ENCODE measurements around the gene ATG13. TPM values are rescaled to one million over a fixed set of nuclear protein-coding genes. Genes with fewer than 3 reads are reported as not detected.
A peak's percentile ranks its signal among the peaks of the same experiment; 100 is the strongest.
"Not testable (repeated sequence)": the region's sequence is repeated elsewhere in the genome, so short reads cannot be mapped to it uniquely, and the experiment has no call there.

The ATG13 gene
- total RNA-seq (10 to 100 TPM; 40.7 to 68.9 TPM), polyA plus RNA-seq (ENCODE audit: insufficient read length in 2 of 2) (10 to 100 TPM; 70.7 to 74.0 TPM)
- long read RNA-seq, donor 1, full-length matches to known transcripts = 3 of 3 reads
- long read RNA-seq, donor 1, partial matches to known transcripts = 0 of 3 reads
- long read RNA-seq, donor 1, other reads (novel, unspliced or antisense) = 0 of 3 reads
- long read RNA-seq, donor 2 = 0 reads
- long read RNA-seq, donor 3, full-length matches to known transcripts = 1 of 13 reads
- long read RNA-seq, donor 3, partial matches to known transcripts = 12 of 13 reads
- long read RNA-seq, donor 3, other reads (novel, unspliced or antisense) = 0 of 13 reads
- long read RNA-seq, donor 4, full-length matches to known transcripts = 1 of 31 reads
- long read RNA-seq, donor 4, partial matches to known transcripts = 0 of 31 reads
- long read RNA-seq, donor 4, other reads (novel, unspliced or antisense) = 30 of 31 reads

- Histone ChIP-seq H3K27ac (ENCODE audit: low read depth, low read length) (peak within 1 kb of the TSS; percentile 96), H3K9me3 (ENCODE audit: control insufficient read depth, insufficient read depth, low read length) (no peaks in the 10 kb centered on the region), H3K36me3 (ENCODE audit: control insufficient read depth, insufficient read depth, low read length) (peaks cover 11% of the 10 kb centered on the region), H3K4me1 (ENCODE audit: control insufficient read depth, insufficient read depth, low read length) (peaks cover 5% of the 10 kb centered on the region), H3K27me3 (ENCODE audit: control insufficient read depth, insufficient read depth, low read length) (no peaks in the 10 kb centered on the region), H3K4me3 (ENCODE audit: low read depth, low read length) (peak within 1 kb of the TSS; percentile 100)
- peak; percentile 76 to 97 (median 90) for DNase-seq (ENCODE audit: low read depth in 4 of 6, low spot score in 6 of 6)
- WGBS (ENCODE audit: insufficient coverage) = under 1% methylated on average over 56 of the region's 72 CpGs
Observed at GRCh38 chr11:46617134-46617971, at the start of gene ATG13, which contains the start of gene HARBI1. ATG13 (plus strand) TSS chr11:46617553; CDS start chr11:46644292, 26,739 bp downstream. HARBI1 (minus strand) TSS chr11:46617227; CDS start chr11:46616237, 990 bp downstream.

GRCh38 chr11:46570790-46571398 lies 46.5 kb upstream of the ATG13 start:
- Histone ChIP-seq H3K4me3 (ENCODE audit: low read depth, low read length) (no peak overlapping the region), H3K36me3 (ENCODE audit: control insufficient read depth, insufficient read depth, low read length) (no peaks in the 10 kb centered on the region), H3K27me3 (ENCODE audit: control insufficient read depth, insufficient read depth, low read length) (no peaks in the 10 kb centered on the region), H3K4me1 (ENCODE audit: control insufficient read depth, insufficient read depth, low read length) (no peaks in the 10 kb centered on the region), H3K9me3 (ENCODE audit: control insufficient read depth, insufficient read depth, low read length) (no peaks in the 10 kb centered on the region), H3K27ac (ENCODE audit: low read depth, low read length) (no peak overlapping the region)
- DNase-seq (ENCODE audit: low read depth in 4 of 6, low spot score in 6 of 6) = no peak
- no CpG with 5 or more reads among the region's 2 CpGs for WGBS (ENCODE audit: insufficient coverage)

GRCh38 chr11:46574656-46575055 lies 42.7 kb upstream of the ATG13 start:
- WGBS (ENCODE audit: insufficient coverage) = no CpG with 5 or more reads among the region's 1 CpG
- no peak for DNase-seq (ENCODE audit: low read depth in 4 of 6, low spot score in 6 of 6)
- no peaks in the 10 kb centered on the region for H3K9me3 ChIP-seq (ENCODE audit: control insufficient read depth, insufficient read depth, low read length)
- H3K4me1 ChIP-seq (ENCODE audit: control insufficient read depth, insufficient read depth, low read length) = no peaks in the 10 kb centered on the region
- H3K4me3 ChIP-seq (ENCODE audit: low read depth, low read length) = no peak overlapping the region
- no peak overlapping the region for H3K27ac ChIP-seq (ENCODE audit: low read depth, low read length)
- H3K27me3 ChIP-seq (ENCODE audit: control insufficient read depth, insufficient read depth, low read length) = no peaks in the 10 kb centered on the region
- no peaks in the 10 kb centered on the region for H3K36me3 ChIP-seq (ENCODE audit: control insufficient read depth, insufficient read depth, low read length)

GRCh38 chr11:46577058-46577457 lies 40.3 kb upstream of the ATG13 start:
- Histone ChIP-seq H3K27ac (ENCODE audit: low read depth, low read length) (no peak overlapping the region), H3K9me3 (ENCODE audit: control insufficient read depth, insufficient read depth, low read length) (no peaks in the 10 kb centered on the region), H3K27me3 (ENCODE audit: control insufficient read depth, insufficient read depth, low read length) (no peaks in the 10 kb centered on the region), H3K4me3 (ENCODE audit: low read depth, low read length) (no peak overlapping the region), H3K36me3 (ENCODE audit: control insufficient read depth, insufficient read depth, low read length) (no peaks in the 10 kb centered on the region), H3K4me1 (ENCODE audit: control insufficient read depth, insufficient read depth, low read length) (no peaks in the 10 kb centered on the region)
- no peak for DNase-seq (ENCODE audit: low read depth in 4 of 6, low spot score in 6 of 6)
- WGBS (ENCODE audit: insufficient coverage) = no CpG with 5 or more reads among the region's 1 CpG

DNA sequence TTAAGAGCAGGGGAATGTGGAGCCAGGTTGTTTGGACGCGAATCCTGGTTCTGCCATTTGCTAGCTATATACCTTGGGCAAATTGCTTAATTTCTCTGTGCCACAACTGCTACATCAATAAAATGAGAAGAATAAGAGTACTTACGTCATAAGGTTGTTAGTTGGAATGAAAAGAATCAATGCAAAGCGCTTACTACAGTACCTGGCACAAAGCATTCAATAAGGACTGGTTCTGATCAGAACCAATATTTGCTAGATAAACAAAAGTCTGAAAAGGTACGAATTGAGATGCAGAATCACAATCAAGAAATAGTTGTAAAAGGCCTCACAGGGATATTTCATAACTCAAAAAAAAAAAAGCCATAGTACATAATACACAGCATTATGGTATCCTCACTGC lies 34.8 kb upstream of the ATG13 start:
- no peak overlapping the region for H3K27ac ChIP-seq (ENCODE audit: low read depth, low read length)
- H3K36me3 ChIP-seq (ENCODE audit: control insufficient read depth, insufficient read depth, low read length) = no peaks in the 10 kb centered on the region
- no peaks in the 10 kb centered on the region for H3K27me3 ChIP-seq (ENCODE audit: control insufficient read depth, insufficient read depth, low read length)
- WGBS (ENCODE audit: insufficient coverage) = 100% methylated on average over 2 of the region's 5 CpGs
- no peak for DNase-seq (ENCODE audit: low read depth in 4 of 6, low spot score in 6 of 6)
- no peaks in the 10 kb centered on the region for H3K9me3 ChIP-seq (ENCODE audit: control insufficient read depth, insufficient read depth, low read length)
- no peak overlapping the region for H3K4me3 ChIP-seq (ENCODE audit: low read depth, low read length)
- H3K4me1 ChIP-seq (ENCODE audit: control insufficient read depth, insufficient read depth, low read length) = no peaks in the 10 kb centered on the region

GRCh38 chr11:46583513-46583912 lies 33.8 kb upstream of the ATG13 start:
- not testable (repeated sequence) for H3K27me3 ChIP-seq (ENCODE audit: control insufficient read depth, insufficient read depth, low read length); H3K27ac ChIP-seq (ENCODE audit: low read depth, low read length); H3K36me3 ChIP-seq (ENCODE audit: control insufficient read depth, insufficient read depth, low read length); H3K9me3 ChIP-seq (ENCODE audit: control insufficient read depth, insufficient read depth, low read length); H3K4me1 ChIP-seq (ENCODE audit: control insufficient read depth, insufficient read depth, low read length); H3K4me3 ChIP-seq (ENCODE audit: low read depth, low read length); DNase-seq (ENCODE audit: low read depth in 4 of 6, low spot score in 6 of 6)
- no CpG with 5 or more reads among the region's 1 CpG for WGBS (ENCODE audit: insufficient coverage)

DNA sequence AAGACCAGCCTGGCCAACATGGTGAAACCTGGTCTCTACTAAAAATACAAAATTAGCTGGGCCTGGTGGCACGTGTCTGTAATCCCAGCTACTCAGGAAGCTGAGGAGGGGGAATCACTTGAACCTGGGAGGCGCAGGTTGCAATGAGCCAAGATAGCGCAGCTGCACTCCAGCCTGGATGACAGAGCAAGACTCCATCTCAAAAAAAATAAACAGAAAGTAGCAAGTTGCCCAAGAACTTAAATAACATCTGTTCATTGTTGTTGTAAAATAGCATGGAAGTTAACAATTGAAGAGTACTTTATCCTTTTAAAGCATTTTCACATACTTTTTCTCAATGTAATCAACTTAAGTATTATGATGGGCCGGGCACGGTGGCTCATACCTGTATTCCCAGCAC lies 29.2 kb upstream of the ATG13 start:
- no peak for DNase-seq (ENCODE audit: low read depth in 4 of 6, low spot score in 6 of 6)
- Histone ChIP-seq H3K27ac (ENCODE audit: low read depth, low read length) (no peak overlapping the region), H3K4me3 (ENCODE audit: low read depth, low read length) (no peak overlapping the region), H3K27me3 (ENCODE audit: control insufficient read depth, insufficient read depth, low read length) (no peaks in the 10 kb centered on the region), H3K36me3 (ENCODE audit: control insufficient read depth, insufficient read depth, low read length) (no peaks in the 10 kb centered on the region), H3K9me3 (ENCODE audit: control insufficient read depth, insufficient read depth, low read length) (no peaks in the 10 kb centered on the region), H3K4me1 (ENCODE audit: control insufficient read depth, insufficient read depth, low read length) (peaks cover 14% of the 10 kb centered on the region)
- WGBS (ENCODE audit: insufficient coverage) = 67% methylated on average over 1 of the region's 5 CpGs

GRCh38 chr11:46588915-46589314 lies 28.4 kb upstream of the ATG13 start:
- no peaks in the 10 kb centered on the region for H3K9me3 ChIP-seq (ENCODE audit: control insufficient read depth, insufficient read depth, low read length)
- H3K4me3 ChIP-seq (ENCODE audit: low read depth, low read length) = no peak overlapping the region
- no peaks in the 10 kb centered on the region for H3K27me3 ChIP-seq (ENCODE audit: control insufficient read depth, insufficient read depth, low read length)
- no peaks in the 10 kb centered on the region for H3K36me3 ChIP-seq (ENCODE audit: control insufficient read depth, insufficient read depth, low read length)
- DNase-seq (ENCODE audit: low read depth in 4 of 6, low spot score in 6 of 6) = no peak
- peaks cover 14% of the 10 kb centered on the region for H3K4me1 ChIP-seq (ENCODE audit: control insufficient read depth, insufficient read depth, low read length)
- H3K27ac ChIP-seq (ENCODE audit: low read depth, low read length) = no peak overlapping the region

DNA sequence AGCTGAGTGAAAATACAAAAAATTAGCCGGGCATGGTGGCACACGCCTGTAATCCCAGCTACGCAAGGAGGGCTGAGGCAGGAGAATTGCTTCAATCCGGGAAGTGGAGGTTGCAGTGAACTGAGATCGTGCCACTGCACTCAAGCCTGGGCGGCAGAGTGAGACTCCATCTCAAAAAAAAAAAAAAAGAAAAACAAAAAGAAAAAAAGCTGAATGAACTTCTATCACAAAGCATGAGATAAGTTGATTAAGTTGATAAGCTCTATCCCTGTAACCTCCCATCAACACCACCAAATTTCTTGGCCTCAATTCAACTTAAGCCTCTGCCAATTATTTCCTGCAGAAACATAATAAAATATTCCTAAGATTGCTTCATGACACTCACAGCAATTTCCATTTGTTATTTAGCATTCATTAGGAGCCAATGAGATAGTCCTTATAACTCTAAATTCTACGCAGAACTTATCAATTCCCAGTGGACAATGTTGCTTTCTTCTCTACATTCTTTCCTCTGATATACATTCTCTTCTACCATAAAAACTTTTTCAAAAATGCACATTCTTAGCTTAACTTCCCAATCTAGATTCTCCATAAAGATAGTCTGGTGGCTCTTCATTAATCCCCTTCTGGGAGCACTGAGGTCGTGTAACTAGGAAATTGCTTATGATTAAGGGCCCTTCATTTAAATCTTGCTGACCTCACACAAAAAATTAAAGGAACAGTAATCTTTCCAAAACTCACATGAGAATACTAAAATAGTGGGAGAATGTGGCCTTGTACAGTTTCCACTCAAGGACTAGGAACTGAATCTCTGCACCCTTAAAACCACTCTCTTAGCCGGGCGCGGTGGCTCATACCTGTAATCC lies 26.4 kb upstream of the ATG13 start:
- Histone ChIP-seq H3K4me3 (ENCODE audit: low read depth, low read length) (no peak overlapping the region), H3K27ac (ENCODE audit: low read depth, low read length) (no peak overlapping the region), H3K27me3 (ENCODE audit: control insufficient read depth, insufficient read depth, low read length) (no peaks in the 10 kb centered on the region), H3K36me3 (ENCODE audit: control insufficient read depth, insufficient read depth, low read length) (no peaks in the 10 kb centered on the region), H3K4me1 (ENCODE audit: control insufficient read depth, insufficient read depth, low read length) (peaks cover 14% of the 10 kb centered on the region), H3K9me3 (ENCODE audit: control insufficient read depth, insufficient read depth, low read length) (no peaks in the 10 kb centered on the region)
- no peak for DNase-seq (ENCODE audit: low read depth in 4 of 6, low spot score in 6 of 6)
- 96% methylated on average over 7 of the region's 11 CpGs for WGBS (ENCODE audit: insufficient coverage)

Data from spinal cord (tissue), 10 donors.